GM19455 (cell line): Measurements from ENCODE around the gene ATP5MC2.
"Not testable (repeated sequence)": the region's sequence is repeated elsewhere in the genome, so short reads cannot be mapped to it uniquely, and the experiment has no call there.

Experiments
- ATAC-seq: cut with Tn5 transposase; IDR thresholded peaks from one replicate; pipeline ENCODE4 v1.9.1; 2021; ENCODE audit not compliant: unreplicated experiment

ATP5MC2 gene

DNA sequence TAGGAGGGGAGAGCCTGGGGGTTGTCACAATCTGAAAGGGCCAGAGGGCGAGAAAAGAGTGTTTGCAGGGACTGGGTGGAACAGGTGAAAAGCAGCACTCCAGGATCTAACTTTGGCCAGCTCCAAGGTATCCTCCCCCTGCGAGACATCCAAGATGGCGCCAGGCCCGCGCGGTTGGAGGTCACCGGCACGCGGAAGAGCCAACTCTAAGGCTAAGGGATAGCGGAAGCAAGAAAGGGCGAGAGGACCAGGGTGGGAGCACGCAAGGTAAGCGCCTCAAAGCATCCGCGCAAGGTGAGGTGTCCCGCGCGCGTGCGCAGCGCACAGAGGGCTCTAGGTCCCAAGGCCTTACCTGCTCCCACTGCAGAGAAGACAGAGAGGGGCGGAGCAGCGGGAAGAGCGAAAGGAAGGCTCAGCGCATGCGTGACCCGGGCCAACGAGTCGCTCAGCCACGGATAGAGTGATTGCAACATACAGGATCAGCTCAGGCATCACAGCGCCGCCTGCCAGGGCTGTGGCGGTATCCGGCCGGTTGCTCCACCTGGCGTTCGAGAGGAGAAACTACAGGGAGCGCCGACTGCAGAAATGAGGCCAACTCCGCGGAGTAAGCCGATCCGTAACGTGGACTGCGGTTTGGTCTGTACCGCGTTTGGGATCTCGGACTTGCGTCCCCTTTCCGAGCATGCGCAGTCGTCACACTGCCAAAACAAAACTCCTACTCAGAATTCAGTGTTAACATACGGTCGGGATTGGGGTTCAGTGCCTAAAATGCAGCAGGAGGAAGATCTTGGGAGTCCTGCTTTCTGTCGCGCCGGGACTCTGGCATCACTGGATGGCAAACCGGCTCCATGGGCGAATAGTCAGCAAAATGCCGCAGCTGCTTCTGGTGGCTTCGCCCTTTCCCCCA lies at the start of gene ATP5MC2:
Gene ATP5MC2, minus strand, starts transcription at position 383 of the 907 bp plus-strand sequence. CDS start 3,469 bp downstream, outside the sequence.
- ATAC-seq = peak; percentile 95

DNA sequence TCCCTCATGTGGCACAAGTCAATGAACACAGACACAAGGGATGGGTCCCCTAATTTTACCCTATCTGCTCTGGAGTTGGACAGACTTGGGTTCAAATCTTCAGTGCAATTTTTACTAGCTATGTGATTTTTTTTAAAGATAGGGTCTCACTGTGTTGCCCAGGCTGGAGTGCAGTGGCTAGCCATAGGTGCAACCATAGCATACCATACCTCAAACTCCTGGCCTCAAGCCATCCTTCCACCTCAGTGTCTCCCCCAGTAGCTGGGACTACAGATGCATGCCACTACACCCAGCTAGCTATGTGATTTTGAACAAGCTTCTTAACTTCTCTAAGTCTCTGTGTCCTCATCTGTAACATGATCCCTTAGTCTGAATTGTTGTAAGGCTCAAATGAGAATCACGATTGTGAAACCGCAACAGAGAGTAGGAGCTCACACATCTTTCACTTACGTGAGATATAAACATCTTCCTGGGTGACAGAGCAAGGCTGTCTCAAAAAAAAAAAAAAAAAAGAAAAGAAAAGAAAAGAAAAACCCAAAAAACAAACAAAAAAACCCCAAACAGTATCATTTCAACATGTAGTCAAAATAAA lies 46.7 kb upstream of the ATP5MC2 start:
- ATAC-seq = no peak

DNA sequence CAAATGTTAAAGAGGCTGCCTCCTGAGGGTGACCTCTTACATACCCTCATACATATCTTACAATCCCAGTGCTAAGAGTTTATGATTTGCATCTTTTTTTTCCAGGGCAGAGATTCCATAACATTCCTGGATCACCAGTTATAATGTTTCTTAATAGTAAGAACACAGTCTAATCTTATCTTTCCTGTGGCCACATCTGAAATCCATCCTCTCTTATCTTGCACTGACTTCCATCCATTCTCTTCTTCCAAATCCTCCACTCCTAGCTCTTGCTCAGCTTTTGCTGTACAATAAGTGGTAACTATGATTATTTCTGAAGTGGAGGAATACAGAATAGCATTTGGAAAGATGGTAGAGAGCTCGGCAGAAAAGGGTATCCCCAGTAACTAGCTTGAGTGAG lies 45.1 kb upstream of the ATP5MC2 start:
- no peak for ATAC-seq

DNA sequence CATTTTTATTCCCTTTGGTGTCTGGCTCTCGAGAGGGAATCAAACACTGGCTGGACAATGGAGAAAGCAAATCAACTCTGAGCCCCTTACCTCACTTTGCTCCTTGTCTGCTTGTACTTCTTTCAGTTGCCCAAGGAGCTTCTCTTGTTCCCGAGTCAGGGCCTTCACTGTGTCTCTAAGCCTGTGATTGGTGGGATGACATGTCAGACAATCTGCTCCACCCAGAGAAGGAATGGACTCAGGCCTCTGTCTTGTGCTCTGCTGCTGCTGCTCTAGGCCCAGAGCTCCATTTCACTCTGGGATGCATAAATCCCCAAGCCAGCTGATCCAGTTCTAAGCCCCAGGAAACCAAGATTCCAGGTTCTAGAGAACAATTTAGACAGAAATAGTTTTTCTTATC lies 43.8 kb upstream of the ATP5MC2 start:
- ATAC-seq = no peak

DNA sequence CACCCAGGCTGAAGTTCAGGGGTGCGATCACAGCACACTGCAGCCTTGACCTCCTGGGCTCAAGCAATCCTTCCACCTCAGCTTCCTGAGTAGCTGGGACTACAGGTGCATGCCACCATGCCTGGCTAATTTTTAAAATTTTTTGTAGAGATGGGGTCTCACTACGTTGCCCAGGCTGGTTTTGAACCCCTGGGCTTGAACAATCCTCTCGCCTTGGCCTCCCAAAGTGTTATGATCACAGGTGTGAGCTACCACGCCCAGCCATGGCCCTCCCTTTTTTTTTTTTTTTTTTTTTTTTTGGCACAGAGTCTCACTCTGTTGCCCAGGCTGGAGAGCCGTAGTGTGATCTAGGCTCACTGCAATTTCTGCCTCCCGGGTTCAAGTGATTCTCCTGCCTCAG lies 42.7 kb upstream of the ATP5MC2 start:
- ATAC-seq = not testable (repeated sequence)

DNA sequence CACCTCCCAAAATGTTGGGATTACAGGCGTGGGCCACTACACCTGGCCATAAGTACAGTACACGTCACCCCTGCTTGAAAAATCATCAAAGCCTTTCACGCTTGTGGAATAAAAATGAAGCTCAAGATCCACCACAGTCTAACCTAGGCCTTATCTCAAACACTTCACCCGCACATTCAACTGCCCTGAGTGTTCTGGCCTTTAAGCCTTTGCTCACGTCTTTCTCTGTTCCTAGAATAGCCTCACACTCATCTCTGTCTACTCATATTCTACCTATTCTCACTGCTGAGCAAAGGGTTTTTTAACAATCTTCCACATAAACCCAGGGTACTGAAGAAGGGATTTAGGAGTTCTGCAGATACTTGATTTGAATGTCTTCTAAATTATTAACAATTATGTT lies 41.4 kb upstream of the ATP5MC2 start:
- no peak for ATAC-seq

DNA sequence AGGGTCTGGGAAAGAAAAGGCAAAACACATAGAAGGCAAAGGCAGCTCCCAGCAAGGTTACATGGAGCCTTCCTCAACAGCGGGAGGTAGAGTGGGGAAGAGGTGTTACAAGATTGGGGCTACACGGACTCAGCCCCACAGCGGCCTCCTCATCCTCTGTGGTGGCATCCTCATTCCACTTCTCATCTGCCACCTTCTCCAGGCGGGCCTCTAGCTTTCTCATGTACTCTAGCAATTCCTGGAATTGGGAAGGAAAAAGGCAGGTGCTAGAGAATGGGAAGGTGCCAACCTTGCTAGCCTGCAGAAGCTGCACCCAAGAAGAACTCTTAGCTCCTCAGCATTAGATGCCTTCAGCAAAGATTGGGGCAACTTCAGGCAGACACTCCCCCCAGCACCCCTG lies 38.1 kb upstream of the ATP5MC2 start:
- no peak for ATAC-seq

DNA sequence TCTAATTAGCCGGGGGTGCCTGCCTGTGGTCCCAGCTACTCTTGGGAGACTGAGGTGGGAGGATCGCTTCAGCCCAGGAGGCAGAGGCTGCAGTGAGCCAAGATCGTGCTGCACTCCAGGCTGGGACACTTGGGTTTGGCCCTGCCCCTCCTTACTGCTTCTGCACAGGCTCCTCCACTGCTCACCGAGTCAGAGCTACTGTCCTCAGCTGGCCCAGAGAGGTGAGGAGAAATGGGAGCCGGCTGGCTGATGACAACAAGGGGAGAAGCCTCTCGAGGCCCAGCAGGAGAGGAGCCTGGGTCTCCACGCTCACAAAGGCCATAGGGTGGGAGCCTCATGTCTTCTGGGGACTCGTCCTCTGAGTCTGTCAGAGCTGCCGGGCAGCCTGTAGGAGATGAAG lies 37.6 kb upstream of the ATP5MC2 start:
- no peak for ATAC-seq

DNA sequence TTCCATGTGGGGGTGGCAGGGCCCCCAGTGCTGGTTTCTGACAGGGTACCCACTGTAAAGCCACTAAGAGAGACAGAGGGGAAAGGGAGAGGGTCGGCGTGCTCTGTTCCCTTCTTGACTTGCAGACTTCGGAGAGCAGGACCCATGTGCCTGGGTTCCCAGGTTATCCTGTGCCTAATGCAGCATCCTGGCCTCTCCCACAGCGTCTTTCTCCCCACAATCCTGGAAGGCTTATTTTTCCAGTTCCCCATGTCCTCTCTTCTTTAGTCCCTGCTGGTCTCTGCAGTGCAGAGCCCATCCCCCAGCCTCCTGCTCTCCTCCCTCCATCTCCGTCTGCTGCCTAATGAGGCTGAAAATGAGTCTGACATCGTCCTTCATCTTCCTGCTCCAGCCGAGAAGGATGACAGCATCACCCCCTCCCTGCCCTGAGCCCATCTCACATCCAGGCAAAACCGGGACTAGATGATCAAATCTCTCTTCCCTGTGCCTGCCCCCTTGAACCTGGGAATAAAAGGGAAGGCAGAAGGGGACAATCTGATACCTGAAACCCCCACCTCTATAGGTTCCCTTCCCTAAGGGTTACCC lies 36.3 kb upstream of the ATP5MC2 start:
- ATAC-seq = no peak

DNA sequence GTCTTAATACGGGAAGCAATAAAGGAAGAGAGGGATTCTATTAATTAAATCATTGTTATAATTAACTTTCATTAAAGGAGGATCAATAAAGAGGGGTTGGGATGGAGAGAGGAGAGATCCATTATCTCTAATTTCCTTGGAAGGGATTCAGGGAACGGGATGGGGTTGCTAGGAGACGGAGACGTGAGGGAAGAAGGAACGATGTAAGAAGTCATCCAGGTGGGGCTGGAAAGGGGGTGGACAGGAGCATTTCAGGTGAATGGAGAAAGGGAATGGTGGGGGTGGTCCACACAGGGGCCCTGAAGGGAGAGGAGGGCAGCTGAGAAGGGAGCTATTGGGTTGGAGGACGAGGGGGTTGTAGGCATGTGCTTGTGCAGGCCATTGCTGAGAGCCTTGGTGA lies 34.2 kb upstream of the ATP5MC2 start:
- ATAC-seq = no peak

DNA sequence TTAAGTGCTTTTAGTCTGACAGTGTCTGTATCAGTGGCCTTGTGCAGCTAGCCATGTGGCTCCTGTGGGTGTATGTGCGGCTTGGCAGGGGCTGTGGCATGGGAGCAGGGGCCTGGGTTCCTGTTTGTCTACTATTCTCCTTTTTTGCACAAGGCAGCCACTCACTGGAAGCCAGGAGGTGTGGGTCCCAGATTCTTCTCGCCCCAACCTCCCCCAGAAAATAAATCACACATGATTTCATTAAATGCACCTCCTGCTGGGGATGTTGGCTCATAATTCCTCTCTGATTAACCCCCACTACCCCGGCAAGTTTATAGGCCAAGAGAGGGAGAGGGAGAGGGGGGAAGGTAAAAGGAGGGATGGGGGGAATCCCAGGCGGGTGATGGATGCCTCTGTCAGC lies 33.8 kb upstream of the ATP5MC2 start:
- no peak for ATAC-seq

DNA sequence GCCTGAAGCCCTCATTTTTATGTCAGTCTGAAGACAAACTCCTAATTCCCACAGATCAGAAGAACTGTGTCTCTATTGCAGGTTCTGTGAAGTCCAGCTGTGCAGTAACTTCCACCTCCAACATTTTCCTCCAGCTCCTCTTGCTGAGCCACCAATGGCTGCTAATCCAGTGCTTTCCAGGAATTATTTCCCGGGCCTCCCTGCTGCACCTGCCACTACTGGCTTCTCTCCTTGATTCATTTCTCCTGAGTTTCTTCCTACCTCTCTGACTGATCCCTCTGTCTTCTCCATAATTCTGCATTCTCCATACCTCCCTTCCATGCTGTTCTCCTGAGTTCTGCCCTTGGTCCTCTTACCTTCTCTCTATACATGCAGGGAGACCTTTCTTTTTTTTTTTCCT lies 30.2 kb upstream of the ATP5MC2 start:
- ATAC-seq = no peak

DNA sequence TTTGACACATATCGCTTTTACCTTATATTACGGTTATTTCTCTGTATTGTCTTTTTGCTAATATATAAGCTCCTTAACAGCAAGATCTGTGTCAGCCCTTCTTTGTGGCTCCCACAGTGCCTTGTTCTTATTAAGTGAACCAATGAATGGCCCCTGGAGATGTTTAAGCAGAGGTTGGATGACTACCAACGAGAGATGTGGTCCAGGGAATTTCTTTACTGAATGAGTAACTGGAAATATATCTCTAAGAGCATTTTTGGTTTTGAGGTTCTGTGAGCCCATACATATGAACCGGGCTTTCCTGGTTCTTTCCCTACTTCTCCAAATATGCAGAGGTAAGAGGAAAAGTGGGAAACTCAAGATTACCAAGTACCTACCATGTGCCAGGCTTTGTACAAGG lies 27.9 kb upstream of the ATP5MC2 start:
- ATAC-seq = no peak

DNA sequence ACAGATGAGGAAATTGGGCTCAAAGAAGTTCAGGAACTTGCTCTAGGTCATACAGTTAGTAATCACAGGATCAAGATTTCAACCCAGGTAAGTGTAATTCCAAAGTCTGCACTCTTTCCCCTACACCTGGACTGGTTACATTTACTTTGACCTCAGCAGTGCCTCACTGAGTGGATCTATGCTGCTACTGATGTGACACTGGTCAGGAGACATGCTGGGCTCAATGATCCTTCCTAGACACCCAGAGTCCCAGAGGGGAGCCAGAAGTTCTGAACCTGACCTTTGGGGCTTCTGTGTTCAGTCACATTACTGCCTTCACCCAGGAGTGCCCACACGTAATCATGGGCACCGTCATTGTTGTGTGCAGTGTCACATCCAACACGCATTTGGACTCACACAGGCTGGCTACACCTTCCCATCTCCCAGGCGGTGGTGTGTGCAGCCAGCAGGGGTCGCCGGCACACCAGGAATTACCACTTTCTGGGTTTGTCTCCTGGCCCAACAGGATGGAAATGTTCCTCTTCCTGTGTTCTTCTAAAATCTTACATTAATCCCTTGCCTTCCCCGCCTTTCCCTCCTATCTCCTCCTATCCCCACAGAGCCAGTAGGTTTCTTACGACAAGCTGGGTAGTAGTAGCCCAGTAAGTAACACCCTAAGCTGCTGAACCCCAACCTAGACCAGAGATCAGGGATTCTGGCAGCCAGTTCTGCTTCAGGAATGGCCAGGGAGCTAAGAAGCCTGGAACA lies 25.8 kb upstream of the ATP5MC2 start:
- no peak for ATAC-seq

DNA sequence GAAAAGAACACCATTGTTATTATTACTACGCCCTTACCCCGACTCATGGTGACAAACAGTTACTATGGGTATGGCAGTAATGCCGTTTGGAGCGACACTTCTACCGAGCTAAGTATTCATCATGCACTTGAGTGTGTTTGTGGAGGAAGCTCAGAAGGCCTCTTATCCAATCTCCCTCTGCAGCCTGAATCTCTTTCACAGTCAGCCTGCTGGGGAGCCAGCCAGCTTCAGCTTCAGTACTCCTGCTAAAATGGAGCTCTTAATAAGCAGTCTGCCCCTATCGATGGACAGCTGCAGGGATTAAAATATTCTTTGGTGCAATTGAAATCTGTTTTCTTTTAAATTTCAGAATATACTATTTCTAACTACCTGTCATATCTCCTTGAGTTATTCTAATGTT lies 24.7 kb upstream of the ATP5MC2 start:
- no peak for ATAC-seq

DNA sequence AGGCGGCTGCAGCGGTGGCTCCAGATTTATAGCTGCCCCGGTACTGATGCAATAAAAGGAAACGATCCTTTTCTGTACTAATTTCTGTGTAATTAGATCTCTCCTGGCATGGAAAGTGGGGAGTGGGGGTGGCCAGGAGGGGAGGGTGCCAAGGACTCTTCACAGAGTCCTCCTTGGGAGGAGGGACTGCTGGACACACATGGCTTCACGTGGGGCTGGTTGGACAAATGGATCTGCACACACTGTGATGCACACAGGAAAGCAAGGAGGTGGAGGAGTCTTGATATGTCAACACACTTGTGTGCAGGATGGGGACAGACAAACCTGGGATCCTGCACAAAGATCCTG lies 23.8 kb upstream of the ATP5MC2 start:
- no peak for ATAC-seq

DNA sequence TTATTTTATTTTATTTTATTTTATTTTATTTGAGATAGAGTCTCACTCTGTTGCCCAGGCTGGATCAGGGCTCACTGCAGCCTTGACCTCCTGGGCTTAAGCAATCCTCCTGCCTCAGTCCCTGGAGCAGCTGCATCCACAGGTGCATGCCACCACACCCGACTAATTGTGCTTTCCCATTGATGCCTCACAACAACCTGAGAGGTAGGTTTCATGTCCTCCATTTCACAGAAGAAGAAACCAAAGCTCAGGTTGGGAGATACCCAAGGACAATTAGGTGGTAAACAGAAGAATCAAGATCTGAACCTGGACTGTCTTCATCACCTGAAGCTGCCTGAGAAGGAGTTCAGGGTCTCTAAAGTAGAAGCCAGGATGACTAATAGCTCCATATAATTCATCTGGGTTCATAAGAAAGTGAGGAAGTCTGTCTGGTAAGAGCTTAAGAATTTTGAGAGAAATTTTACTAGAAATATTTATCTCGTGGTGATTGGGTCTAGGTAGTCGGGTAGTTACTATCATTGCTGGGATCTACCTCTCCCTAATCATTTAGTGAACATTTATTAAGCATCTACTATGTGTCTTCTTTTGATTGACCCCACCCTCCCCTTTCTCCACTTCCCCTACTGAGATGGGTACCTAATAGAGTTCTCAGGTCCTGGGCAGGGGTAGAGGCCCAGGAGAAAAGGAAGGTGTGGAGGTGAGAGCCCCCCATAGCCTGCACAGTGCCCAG lies 23.2 kb upstream of the ATP5MC2 start:
- no peak for ATAC-seq

DNA sequence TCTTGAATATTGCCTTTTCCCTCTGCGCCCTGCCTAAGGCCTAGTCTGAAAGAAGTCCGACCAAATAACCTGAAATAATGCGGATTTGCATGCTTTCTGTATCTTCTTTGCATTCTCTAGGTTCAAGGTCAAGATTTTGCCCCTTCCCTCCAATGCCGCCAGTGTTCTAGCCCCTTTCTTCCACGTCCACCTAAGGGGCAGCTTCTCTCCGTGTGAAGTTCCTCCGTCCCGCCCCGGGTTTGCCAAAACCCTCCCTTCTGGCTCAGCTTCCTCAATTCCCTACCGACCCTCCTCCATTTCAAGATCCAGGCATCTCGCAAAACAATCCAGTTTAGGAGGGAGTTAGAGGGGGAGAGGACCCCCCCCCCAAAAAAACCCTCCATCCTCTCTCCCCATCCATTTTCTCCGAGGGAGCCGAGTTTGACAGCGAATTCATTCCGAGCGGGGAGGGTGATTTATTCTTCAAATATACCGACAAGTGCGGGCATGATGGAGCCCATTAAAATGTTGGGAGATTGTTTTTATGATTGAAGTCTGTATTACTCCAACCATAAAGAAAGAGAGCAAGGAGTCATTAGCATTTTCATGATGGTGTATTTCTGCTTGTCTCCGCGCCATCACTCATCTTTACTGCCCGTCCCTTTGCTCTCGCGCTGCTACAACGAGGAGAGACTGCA lies 20.9 kb upstream of the ATP5MC2 start:
- no peak for ATAC-seq

DNA sequence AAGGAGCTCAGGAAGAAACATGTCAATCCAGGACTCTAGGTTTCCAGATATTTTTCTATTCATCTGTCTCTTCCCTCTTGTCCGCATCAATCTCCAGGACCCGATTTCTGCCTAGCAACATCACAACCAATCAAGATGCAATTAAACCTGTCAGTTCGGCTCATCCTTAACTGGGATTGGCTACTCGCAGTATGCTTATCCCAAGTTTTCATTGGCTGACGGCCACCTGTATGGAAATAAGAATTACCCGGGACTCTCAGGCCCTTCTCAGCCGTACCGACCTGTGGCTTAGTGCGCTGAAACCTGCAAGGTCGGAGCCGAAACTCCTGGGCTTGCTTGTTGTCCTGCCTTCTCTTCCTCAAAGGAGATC lies 20.4 kb upstream of the ATP5MC2 start:
- ATAC-seq = no peak
